ENCODE results near the gene TBC1D4.

Gene TBC1D4, protein sequence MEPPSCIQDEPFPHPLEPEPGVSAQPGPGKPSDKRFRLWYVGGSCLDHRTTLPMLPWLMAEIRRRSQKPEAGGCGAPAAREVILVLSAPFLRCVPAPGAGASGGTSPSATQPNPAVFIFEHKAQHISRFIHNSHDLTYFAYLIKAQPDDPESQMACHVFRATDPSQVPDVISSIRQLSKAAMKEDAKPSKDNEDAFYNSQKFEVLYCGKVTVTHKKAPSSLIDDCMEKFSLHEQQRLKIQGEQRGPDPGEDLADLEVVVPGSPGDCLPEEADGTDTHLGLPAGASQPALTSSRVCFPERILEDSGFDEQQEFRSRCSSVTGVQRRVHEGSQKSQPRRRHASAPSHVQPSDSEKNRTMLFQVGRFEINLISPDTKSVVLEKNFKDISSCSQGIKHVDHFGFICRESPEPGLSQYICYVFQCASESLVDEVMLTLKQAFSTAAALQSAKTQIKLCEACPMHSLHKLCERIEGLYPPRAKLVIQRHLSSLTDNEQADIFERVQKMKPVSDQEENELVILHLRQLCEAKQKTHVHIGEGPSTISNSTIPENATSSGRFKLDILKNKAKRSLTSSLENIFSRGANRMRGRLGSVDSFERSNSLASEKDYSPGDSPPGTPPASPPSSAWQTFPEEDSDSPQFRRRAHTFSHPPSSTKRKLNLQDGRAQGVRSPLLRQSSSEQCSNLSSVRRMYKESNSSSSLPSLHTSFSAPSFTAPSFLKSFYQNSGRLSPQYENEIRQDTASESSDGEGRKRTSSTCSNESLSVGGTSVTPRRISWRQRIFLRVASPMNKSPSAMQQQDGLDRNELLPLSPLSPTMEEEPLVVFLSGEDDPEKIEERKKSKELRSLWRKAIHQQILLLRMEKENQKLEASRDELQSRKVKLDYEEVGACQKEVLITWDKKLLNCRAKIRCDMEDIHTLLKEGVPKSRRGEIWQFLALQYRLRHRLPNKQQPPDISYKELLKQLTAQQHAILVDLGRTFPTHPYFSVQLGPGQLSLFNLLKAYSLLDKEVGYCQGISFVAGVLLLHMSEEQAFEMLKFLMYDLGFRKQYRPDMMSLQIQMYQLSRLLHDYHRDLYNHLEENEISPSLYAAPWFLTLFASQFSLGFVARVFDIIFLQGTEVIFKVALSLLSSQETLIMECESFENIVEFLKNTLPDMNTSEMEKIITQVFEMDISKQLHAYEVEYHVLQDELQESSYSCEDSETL (N-terminal part only)

DNA sequence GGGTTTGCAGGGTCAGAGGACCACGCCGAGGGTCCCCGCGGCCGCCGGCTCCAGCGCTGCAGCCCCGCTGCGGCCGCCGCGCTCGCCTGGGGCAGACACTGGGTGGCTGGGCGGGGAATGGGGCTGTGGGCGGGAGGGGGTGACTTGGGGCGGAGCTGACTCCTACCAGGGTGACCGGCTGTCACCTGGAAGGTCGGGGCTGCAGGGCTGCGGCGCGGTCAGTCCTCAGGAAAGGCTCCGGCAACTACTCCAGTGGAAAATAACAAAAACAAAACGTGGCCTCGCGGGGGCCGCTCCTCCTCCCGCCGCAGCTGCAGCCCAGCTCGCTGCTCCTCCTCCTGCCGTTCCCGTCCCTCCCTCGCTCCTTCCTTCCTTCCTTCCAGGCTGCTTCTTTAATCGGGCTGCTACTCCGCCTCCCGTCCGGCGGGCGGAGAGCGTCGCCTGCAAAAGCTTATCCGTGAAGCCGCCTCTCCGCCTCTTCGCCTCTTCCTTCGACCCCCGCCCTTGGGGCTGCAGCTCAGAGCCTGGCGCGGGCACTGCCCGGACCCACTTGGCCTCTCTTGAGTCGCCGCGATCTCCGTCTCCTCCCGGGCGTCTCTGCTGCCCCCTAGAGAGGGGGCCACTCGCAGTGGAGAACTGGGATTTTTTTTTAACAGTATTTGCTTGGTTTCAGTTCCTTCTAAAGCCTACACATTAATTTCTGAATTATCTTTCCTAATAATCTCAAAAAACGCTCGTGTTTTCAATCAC is at the start of gene TBC1D4:
Gene TBC1D4, minus strand, starts transcription at position 100 of the 750 bp plus-strand sequence. CDS start 402 bp downstream, outside the sequence.
- DNase-seq (ENCODE audit: low read depth, low spot score) = peak; percentile 21

DNA sequence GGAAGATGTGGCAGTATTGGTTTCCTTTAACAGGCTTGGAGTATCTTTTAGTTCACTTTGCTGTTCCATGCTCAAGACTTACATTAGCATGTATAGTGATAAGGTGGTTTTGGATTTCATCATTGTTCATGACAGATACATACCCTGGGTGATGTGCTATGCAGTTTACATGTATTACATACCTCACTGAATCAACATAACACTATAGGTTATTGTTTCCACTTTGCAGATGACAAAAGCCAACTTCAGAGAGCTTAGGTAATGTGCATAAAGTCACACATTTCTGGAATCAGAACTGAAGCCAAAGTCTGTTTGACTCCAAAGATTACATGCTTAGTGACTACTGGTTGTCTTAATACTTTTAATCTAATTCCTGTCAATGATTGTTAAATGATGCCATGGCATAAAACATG is 48.6 kb upstream of the TBC1D4 start:
- DNase-seq (ENCODE audit: low read depth, low spot score) = no peak

DNA sequence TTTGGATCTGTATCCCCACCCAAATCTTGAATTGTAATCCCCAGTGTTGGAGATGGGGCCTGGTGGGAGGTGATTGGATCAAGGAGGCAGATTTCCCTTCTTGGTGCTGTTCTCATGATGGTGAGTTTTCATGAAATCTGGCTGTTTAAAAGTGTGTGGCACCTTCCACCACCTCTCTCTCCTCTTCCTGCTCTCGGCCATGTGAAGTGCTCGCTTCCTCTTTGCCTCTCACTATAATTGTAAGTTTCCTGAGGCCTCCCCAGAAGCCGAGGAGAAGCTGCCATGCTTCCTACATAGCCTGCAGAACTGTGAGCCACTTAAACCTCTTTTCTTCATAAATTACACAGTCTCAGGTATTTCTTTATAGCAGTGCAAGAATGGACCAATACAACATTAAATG is 40.0 kb upstream of the TBC1D4 start:
- DNase-seq (ENCODE audit: low read depth, low spot score) = no peak

DNA sequence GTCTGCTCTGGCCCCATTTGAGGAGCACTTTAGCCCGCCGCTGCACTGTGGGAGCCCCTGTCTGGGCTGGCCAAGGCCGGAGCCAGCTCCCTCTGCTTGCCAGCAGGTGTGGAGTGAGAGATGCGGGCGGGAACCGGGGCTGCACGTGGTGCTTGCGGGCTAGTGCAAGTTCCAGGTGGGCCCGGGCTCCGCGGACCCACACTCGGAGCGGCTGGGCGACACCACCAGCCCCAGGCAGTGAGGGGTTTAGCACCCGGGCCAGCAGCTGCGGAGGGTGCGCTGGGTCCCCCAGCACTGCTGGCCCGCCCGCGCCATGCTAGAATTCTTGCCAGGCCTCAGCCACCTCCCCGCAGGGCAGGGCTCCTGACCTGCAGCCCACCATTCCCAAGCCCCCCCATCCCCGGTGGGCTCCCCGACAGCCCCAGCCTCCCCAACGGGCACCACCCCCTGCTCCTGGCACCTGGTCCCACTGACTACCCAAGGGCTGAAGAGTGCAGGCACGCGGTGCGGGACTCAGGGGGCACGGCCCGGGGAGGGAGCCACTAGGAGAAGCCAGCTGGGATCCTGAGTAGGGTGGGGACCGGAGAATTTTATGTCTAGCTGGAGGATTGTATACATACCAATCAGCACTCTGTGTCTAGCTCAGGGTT is 36.6 kb upstream of the TBC1D4 start:
- DNase-seq (ENCODE audit: low read depth, low spot score) = no peak

DNA sequence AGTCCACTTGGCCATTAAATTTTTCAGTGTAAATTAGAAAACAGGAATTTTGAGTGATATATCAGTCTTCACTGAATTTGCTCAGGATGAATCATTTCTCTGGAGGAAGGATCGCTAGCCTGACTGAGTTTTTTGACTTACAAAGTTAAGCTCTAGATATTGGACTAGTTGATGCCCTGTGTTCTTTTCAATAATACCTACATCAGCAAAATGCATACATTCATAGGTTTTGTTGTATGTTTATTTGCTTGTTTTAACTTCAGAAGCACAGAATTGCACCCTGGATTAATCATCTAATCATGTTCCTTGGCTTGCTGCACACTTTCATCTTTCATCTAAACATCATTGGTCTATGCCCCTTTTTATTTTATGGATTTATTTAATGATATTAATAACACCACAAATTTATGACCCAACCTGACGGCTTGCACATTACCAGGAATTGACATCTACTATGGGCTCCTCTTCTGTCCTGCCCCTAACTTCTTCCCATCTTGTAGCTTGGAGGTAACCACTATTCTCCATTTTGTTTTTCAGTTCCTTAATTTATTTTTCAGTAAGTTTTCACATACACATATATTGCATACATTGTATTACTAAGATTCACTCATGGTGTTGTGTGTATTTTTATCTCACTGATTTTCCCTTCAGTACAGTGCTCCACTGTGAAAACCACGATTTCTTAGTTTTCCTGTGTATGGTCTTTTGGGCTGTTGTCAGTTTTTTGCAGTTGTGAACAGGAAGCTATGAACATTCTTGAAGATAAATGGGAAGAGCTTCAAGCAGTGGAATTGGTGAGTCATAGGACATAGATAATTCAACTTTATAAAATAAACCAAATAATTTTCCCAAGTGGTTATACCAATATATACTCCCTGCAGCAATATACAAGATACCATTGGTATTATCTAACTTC is 32.4 kb upstream of the TBC1D4 start:
- no peak for DNase-seq (ENCODE audit: low read depth, low spot score)

DNA sequence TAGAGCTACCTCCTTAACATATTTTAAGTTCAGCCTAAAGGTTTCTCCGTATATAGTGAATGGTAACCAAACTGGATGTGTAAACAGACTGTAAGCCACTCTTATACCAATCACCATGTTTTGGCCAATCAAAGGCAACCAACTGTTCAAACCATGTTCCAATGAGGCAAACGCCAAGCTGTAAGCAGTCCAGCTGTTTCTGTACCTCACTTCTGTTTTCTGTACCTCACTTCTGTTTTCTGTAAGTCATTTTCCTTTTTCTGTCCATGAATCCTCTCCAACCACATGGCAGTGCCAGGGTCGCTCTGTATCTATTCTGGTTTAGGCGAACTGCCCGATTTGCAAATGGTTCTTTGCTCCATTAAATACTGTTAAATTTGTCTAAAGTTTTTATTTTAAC is 31.3 kb upstream of the TBC1D4 start:
- no peak for DNase-seq (ENCODE audit: low read depth, low spot score)

DNA sequence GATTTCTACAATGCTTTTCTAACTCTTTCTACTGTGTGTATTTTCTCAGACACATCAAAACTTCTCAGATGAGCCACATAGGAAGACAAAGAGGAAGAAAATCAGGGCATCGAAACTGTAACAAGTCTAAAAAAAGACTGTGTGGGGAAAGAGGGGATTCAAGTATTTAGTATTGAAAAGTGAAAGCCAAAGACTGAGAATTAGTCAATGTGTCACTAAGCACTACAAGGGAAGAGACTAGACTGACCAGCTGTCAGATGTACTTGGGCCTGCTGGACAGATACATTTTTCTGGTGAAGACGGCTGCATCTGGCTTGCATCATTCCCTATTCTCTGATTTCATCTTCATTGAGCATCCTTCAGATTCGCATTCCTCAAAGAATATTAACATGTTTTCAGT is 30.3 kb upstream of the TBC1D4 start:
- no peak for DNase-seq (ENCODE audit: low read depth, low spot score)

DNA sequence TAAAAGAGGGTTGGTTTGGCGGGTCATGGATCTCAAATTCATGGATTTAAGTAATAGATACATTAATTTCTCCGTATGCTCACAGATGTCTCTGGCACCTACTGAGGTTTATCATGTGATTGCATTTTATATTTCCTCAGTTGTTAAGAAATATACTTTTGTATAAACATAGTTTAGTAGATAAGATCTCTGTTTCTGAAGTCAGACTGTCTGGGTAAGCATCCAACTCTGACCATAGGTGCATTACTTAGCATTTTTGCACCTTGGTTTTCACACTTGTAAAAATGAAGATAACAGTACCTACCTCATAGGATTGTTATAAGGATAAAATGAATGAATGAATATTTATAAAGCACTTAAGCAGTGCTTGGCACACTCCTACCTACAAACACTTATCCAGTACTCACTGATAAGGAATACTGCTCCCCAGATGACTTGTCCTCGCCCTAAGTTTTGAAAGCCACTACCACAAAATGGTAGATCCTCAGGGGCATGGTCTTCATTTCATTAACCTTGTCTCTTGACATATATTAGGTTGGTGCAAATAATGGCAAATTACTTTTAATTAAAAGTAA is 29.2 kb upstream of the TBC1D4 start:
- no peak for DNase-seq (ENCODE audit: low read depth, low spot score)

DNA sequence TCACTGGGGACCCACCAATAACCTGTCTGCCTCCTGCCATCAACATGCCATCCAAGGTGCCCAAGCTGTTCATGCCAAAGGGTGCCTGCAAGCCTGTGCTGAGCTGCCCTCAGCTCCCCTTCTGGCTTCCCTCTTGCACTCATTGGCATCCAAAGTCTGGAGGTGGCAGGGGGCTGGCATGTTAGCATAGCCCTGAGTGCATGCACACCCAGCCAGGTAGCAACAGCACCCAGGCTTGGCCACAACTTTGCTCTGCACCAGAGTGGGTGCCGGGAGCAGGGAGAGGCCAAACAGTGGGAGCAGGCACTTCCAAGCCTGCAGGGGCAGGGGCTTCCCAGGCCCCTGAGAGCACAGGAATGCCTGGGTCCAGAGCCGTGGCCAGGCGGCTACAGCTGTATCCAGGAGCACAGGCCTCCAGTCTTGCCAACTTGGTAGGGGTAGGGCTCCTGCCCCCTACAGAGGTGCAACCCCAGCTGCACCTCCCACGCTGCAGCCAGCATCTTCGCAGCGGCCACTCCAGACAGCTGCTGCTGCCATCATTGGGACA is 26.1 kb upstream of the TBC1D4 start:
- DNase-seq (ENCODE audit: low read depth, low spot score) = no peak

DNA sequence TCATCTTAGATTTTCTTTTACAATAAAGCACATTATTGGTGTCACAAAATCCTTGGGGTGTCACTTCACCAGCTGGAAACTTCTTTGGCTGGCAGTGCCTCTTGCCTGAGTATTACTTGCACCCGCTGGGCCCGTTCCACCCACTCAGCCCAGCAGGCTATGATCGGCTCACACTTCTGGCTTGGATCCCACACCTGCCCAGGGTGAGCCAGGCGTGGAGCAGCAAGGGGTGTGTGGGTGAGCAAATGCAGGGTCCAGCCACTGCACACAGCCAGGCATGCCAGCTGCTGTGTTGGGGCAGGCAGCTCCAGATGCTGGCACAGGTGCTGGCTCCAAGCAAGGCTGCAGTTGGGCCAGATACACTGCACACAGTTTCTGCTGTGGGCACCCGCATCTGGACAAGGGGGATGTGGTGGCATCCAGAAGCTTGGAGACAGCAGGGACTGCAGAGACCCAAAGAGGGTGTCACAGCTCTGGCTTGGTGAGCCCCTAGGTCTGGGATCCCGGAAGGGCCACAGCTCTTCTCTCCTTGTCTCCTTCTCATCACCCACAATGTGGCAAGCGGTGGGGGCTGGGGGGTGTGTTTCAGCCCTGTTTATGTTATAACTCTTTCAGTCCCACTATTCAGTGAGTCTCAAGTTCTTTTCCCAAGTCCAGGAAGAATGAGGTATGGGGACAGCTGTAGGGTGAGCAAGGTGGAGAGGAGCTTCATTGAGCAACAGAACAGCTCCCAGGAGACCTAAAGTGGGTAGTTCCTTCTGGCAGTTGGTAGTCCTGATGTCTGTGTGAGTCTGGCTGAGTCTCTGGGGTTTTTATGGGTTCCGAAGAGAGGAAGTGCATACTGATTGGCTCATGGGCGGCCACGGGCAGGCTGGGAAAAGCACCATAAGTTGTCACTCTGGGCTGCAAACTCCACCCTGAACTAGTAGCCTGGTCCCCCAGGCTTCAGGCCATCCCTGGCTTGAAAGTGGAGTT is 25.3 kb upstream of the TBC1D4 start:
- no peak for DNase-seq (ENCODE audit: low read depth, low spot score)

DNA sequence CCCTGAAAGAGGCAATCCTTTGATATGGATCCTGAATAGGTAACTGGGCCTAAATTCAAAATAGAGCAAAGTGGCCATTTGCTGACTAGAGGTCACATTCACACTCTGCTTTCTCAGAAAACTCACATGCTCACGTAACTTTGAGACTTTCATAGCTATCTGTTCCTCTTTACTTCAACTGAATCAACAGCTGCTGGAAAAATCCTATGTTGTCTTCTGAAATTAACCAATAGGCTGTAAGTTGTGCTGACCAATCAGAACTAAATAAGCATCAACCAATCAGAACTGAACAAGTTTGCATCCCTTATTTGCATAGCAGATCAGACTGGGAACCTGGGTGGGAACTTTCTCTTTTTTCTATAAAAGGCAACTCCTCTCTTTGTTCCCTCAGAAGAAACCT is 24.0 kb upstream of the TBC1D4 start:
- DNase-seq (ENCODE audit: low read depth, low spot score) = no peak

DNA sequence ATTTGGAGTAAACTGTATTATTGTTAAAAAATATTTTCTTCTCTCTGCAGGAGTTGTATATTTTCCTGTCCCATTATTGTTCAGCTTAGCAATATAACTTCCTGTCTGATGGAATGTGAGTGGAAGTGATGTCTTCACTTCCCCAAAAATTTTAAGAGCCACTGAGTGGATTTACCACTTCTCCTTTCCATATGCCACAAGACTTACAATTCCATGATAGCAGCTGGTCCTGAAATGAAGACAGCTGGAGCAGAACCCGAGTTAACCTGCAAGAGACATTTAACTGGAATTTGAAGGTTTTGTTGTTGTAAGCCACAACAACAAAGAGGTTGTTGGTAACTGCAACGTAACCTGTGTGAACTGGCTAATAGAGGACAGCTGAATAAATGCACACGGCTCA is 23.4 kb upstream of the TBC1D4 start:
- no peak for DNase-seq (ENCODE audit: low read depth, low spot score)

DNA sequence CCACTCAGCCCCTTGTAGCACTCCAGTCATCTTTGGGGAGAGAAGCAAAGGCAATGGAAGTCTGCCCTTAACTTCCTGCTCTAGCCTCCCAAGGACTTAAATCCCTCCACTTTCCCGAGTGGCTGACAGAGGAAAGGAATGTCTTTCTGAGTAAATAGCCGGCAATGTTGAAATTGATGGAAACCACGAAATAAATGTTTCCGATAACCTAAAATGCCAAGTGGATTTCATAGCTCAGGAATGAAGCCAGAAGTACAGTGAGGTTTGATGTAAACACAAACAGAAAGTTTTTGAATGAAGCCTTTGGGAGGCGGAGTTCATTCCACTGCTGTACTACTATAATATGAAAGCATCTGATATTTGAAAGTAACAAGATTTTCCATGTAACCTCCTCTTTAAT is 14.0 kb upstream of the TBC1D4 start:
- DNase-seq (ENCODE audit: low read depth, low spot score) = no peak

DNA sequence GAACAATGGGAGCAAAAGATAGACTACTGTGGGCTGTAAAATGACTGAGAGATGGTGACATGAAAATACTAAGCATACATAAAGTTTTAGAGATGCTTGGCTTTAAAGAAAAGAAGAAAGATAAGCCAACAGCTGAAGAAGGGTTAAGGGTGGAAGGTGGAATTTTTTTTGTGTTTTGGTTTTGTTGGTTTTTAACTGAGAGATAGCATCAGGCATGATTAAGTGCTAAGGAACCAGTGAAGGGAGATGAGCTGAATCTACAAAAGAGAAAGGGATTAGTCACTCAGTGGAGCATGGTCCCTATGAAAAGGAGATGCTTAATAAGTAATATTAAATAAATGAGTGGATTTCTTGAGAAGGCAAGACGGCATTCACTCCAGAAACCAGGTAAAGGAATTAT is 12.5 kb upstream of the TBC1D4 start:
- no peak for DNase-seq (ENCODE audit: low read depth, low spot score)

DNA sequence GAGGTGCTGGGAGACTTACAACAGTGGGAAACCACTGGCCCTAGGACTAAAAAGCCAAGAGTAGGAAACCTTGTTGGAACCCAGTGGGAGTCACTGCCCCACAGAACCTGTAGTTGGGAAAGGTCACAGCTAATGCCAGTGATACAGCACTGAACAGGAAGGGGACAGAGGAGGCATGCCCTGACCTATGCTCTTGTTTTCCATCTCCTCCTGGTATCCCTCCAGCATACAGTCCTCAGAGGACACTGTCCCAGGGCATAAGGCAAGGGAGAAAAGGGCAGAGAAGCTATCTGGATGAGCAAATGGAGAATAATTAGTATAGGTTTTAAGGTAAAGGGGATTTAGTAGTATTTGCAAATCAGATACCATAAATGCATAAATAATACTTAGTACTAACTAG is 11.2 kb upstream of the TBC1D4 start:
- DNase-seq (ENCODE audit: low read depth, low spot score) = no peak

DNA sequence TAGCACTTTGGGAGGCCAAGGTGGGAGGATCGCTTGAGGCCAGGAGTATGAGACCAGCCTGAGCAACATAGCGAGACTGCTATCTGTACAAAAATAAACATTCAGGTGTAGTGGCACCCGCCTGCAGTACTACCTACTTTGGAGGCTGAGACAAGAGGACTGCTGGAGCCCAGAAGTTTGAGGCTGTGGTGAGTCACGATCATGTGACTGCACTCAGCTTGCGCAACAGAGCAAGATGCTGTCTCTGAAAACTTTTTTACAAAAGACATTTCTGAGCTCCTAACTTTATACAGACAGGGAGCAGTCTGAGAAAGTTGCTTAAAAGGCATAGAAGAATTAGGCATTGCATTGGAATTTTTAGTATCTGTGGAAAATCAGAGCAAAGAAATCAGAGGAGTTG is 10.4 kb upstream of the TBC1D4 start:
- DNase-seq (ENCODE audit: low read depth, low spot score) = no peak

DNA sequence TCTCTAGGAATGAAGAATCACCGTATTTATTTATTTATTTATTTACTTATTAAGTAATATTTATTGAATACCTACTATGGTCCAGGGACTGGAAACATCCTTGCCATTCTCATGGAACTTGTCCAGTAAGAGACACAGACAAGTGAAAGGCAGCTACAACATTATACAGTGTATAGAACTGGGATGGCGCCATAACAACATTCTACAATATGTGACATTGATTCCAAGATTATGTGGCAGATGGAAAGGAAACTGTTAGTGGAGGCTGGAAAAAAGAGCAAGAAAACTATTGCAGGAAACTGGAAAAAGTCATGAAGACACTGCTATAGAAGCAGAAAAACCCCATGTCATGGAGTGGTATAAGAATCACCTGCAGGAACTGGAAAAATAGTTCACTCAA is 9.4 kb upstream of the TBC1D4 start:
- DNase-seq (ENCODE audit: low read depth, low spot score) = no peak
